Measurements from ENCODE around the gene EXO1. TPM values are rescaled to one million over a fixed set of nuclear protein-coding genes. Genes with fewer than 3 reads are reported as not detected.

Gene EXO1
- total RNA-seq, 1 experiment from 2014 or later = 32.9 TPM

GRCh38 chr1:241846375-241846774 is 1.6 kb upstream of the EXO1 start:
- peaks cover 4 to 6% of the 10 kb centered on the region in 2 experiments; a peak in 3 of 4 replicates for H3K36me3 ChIP-seq (ENCODE audit: control insufficient read depth in 1 of 2, insufficient read depth in 2 of 2, low read length in 2 of 2)
- no TSS peak for BruUV-seq (replicated peaks)
- no peak for DNase-seq (ENCODE audit: low read depth, low spot score)
- no peak overlapping the region for H3K4me3 ChIP-seq (replicated peaks in 1 of 2; ENCODE audit: low read depth in 1 of 2, low read length in 2 of 2)
- H3K9ac ChIP-seq (ENCODE audit: low read length) = no peak overlapping the region
- intact Hi-C loops (cut with micrococcal nuclease) = no loop called here
- H3K79me2 ChIP-seq (ENCODE audit: insufficient read depth, low read length) = peaks cover 24% of the 10 kb centered on the region
- RAD21 ChIA-PET (ENCODE audit: low non-redundant PET in 1 of 2, low total read pairs in 2 of 2, uncharacterized antibody in 2 of 2, unreplicated experiment in 2 of 2) = no interaction called here
- H3K9me3 ChIP-seq (ENCODE audit: control insufficient read depth in 1 of 2, insufficient read depth in 1 of 2, low read depth in 1 of 2, low read length in 2 of 2) = no peaks in the 10 kb centered on the region
- no peak for TF ChIP-seq EZH2phosphoT487 (IDR thresholded peaks at IDR 0.05; ENCODE audit: borderline replicate concordance)
- TF ChIP-seq SIN3A (IDR thresholded peaks at IDR 0.05; ENCODE audit: low read depth) = no peak
- no peak for TF ChIP-seq EZH2 (IDR thresholded peaks at IDR 0.05)
- no peak for TF ChIP-seq ZBTB33 (IDR thresholded peaks at IDR 0.05; ENCODE audit: extremely low read depth, insufficient replicate concordance, low read length)
- no peak for TF ChIP-seq MAX (IDR thresholded peaks at IDR 0.05)
- TF ChIP-seq ZFX (IDR thresholded peaks at IDR 0.05) = no peak
- no peak for TF ChIP-seq SRF (IDR thresholded peaks at IDR 0.05; ENCODE audit: low read depth)
- no peak for TF ChIP-seq POLR2A (IDR thresholded peaks at IDR 0.05; ENCODE audit: borderline replicate concordance, extremely low read depth, insufficient read depth, insufficient read length)
- TF ChIP-seq REST (IDR thresholded peaks at IDR 0.05; ENCODE audit: low read depth) = no peak
- TF ChIP-seq SP1 (IDR thresholded peaks at IDR 0.05; ENCODE audit: low read depth) = no peak
- no peak for TF ChIP-seq TCF7L2 (IDR thresholded peaks at IDR 0.05; ENCODE audit: borderline replicate concordance, extremely low read depth, insufficient read depth, insufficient read length)
- no peak for TF ChIP-seq JUND (IDR thresholded peaks at IDR 0.05)
- H4K20me1 ChIP-seq (ENCODE audit: insufficient read depth) = no peaks in the 10 kb centered on the region
- H3K27ac ChIP-seq (ENCODE audit: low read depth, low read length) = no peak overlapping the region
- H3K9me2 ChIP-seq (ENCODE audit: insufficient read depth) = no peaks in the 10 kb centered on the region
- H3K4me1 ChIP-seq (ENCODE audit: control insufficient read depth in 1 of 2, insufficient read depth in 2 of 2, low read length in 2 of 2) = peaks cover 7 to 20% of the 10 kb centered on the region in 2 experiments; a peak in 3 of 4 replicates
- POLR2A ChIA-PET = no interaction called here
- H3K4me2 ChIP-seq (ENCODE audit: low read length) = no peak overlapping the region
- CTCF ChIA-PET = interaction anchor here (2.1 kb wide), 1 partner anchor 236 kb away, joined by 6 read pairs; no protein-coding TSS in a partner anchor
- H3K27me3 ChIP-seq (ENCODE audit: insufficient read depth, low read length) = no peaks in the 10 kb centered on the region
- no peak for ATAC-seq
- H2AFZ ChIP-seq (ENCODE audit: low read depth, low read length, poor library complexity, severe bottlenecking) = no peak overlapping the region

All from HCT116 (cell line).